PC-9 (cell line): ENCODE measurements around the gene LAGE3. TPM values are rescaled to one million over a fixed set of nuclear protein-coding genes. Genes with fewer than 3 reads are reported as not detected.
A peak's percentile ranks its signal among the peaks of the same experiment; 100 is the strongest.

Experiments
- BruUV-seq: library from RNA; stranded (reverse); fragments of 400-500 nt; replicated peaks from 2 replicates; lab custom pipeline; 2021; lab: Mats Ljungman, UMichigan
- CTCF ChIA-PET: fragments of 300-600 bp; sonication (Branson Sonifier 250); formaldehyde crosslinking; loops from one replicate; lab custom pipeline; 2022; ENCODE audit warnings: antibody characterized with exemption; lab: Charles Lee
- POLR2A ChIA-PET: fragments of 300-600 bp; sonication (Branson Sonifier 250); formaldehyde crosslinking; loops from one replicate; lab custom pipeline; 2022; ENCODE audit warnings: antibody characterized with exemption; ENCODE audit not compliant: unreplicated experiment; lab: Charles Lee
- DNase-seq, 2 experiments: peaks; one replicate each; pipeline versions ENCODE4 v3.0.0 to v3.0.0-alpha.2; 2015 to 2022; ENCODE audit warnings: mixed read lengths in 1 of 2
- H2AFZ ChIP-seq: fragments of 200-600 bp; sonication (generic); 2 replicates; pipeline ENCODE4 v1.8.1; 2017; ENCODE audit warnings: antibody characterized with exemption
- H3F3A ChIP-seq: fragments of 200-600 bp; sonication (generic); 2 replicates; pipeline ENCODE4 v1.8.1; 2017; ENCODE audit warnings: antibody characterized with exemption, mild to moderate bottlenecking, low read depth; ENCODE audit not compliant: insufficient read depth
- H3K27ac ChIP-seq: fragments of 200-600 bp; sonication (generic); 2 replicates; pipeline ENCODE4 v1.6.1; 2016; ENCODE audit warnings: mixed run types
- H3K27me3 ChIP-seq: fragments of 200-600 bp; sonication (generic); 2 replicates; pipeline ENCODE4 v1.6.1; 2016; ENCODE audit warnings: low read depth, mixed run types; ENCODE audit not compliant: insufficient read depth
- H3K36me3 ChIP-seq: fragments of 200-600 bp; sonication (generic); 2 replicates; pipeline ENCODE4 v1.6.1; 2016; ENCODE audit warnings: low read depth, mixed run types
- H3K4me1 ChIP-seq: fragments of 200-600 bp; sonication (generic); replicated peaks from 2 replicates; pipeline ENCODE4 v1.6.1; 2016; ENCODE audit warnings: mixed run types; ENCODE audit not compliant: insufficient read depth
- H3K4me2 ChIP-seq: fragments of 200-600 bp; sonication (generic); 2 replicates; pipeline ENCODE4 v1.6.1; 2017; ENCODE audit warnings: mixed run types
- H3K4me3 ChIP-seq: fragments of 200-600 bp; sonication (generic); 2 replicates; pipeline ENCODE4 v1.6.1; 2016; ENCODE audit warnings: mixed run types
- H3K79me2 ChIP-seq: fragments of 200-600 bp; sonication (generic); 2 replicates; pipeline ENCODE4 v1.6.1; 2017; ENCODE audit warnings: low read depth, mixed run types
- H3K9me2 ChIP-seq: fragments of 200-600 bp; sonication (generic); 2 replicates; pipeline ENCODE4 v1.8.1; 2017; ENCODE audit warnings: mild to moderate bottlenecking; ENCODE audit not compliant: insufficient read depth
- H3K9me3 ChIP-seq: fragments of 200-600 bp; sonication (generic); 2 replicates; pipeline ENCODE4 v1.8.1; 2016; ENCODE audit warnings: low read depth; ENCODE audit not compliant: insufficient read depth
- H4K20me1 ChIP-seq: fragments of 200-600 bp; sonication (generic); 2 replicates; pipeline ENCODE4 v1.8.1; 2017; ENCODE audit not compliant: insufficient read depth
- EZH2 ChIP-seq: fragments of 200-600 bp; sonication (generic); IDR thresholded peaks from 2 replicates; pipeline ENCODE4 v1.8.0; 2017; ENCODE audit warnings: antibody characterized with exemption, low read depth
- intact Hi-C: fragments of 100-400 bp; cut with micrococcal nuclease; formaldehyde crosslinking; loops from one replicate; pipeline ENCODE4 v1.10.0; 2022; ENCODE audit not compliant: unreplicated experiment
- total RNA-seq: library from RNA; stranded (reverse); gene quantifications from 2 replicates; pipeline ENCODE4 v1.2.3, GENCODE V29; 2021
- TF ChIP-seq, protein P1 (sequence below): fragments of 200-600 bp; sonication (generic); conservative IDR thresholded peaks from 2 replicates; pipeline ENCODE4 v1.6.1; 2017; ENCODE audit warnings: mixed run types, antibody characterized with exemption, mild to moderate bottlenecking, moderate library complexity

The LAGE3 gene
- total RNA-seq, 1 experiment from 2014 or later: 63.9 TPM

GRCh38 chrX:154486396-154487207 is 7.5 kb upstream of the LAGE3 start, which contains the start of gene UBL4A:
UBL4A (minus strand) TSS chrX:154486615; CDS start chrX:154486584, 31 bp downstream.
- intact Hi-C loops: loop anchor here (5.0 kb wide), 1 partner anchor 89 kb away; the partner anchor contains the start of gene RPL10
- POLR2A ChIA-PET: interaction anchor here (0.7 to 1.0 kb wide), 2 partner anchors 116 to 540 kb away, joined by 12 to 20 read pairs; no protein-coding TSS in a partner anchor
- peak within 1 kb of the TSS; percentile 9; the same call in 1 of the 2 replicates for H3K27ac ChIP-seq

DNA sequence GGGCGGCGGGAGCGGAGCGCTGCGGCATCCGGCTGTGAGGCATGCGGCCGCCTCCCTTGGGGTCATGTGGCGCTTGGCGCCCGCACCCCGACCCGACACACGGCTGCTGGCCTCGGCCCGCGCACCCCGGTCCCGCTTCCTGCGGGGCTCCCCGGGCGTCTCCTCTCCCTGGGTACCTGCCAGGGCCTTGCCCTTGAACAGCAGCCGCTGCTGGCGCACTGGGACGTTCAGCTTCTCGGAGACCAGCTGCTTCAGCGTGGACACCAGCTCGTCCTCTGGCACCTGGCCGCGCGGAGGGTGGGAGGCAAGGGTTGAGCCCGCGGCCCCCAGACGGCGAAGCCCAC is 6.9 kb upstream of the LAGE3 start:
- H4K20me1 ChIP-seq: no peaks in the 10 kb centered on the region
- peak overlapping the region; percentile 69 for H3K4me3 ChIP-seq
- no peaks in the 10 kb centered on the region for H3K27me3 ChIP-seq
- ChIA-PET CTCF (interaction anchor here (0.6 kb wide), 1 partner anchor 21 kb away, joined by 4 read pairs; no protein-coding TSS in a partner anchor), POLR2A (interaction anchor here (0.6 kb wide), 1 partner anchor 117 kb away, joined by 6 read pairs; no protein-coding TSS in a partner anchor)
- peak in 1 of 2 experiments; percentile 51 for DNase-seq
- no peaks in the 10 kb centered on the region for H3K36me3 ChIP-seq
- H3K27ac ChIP-seq: peak overlapping the region; percentile 9; the same call in 1 of the 2 replicates
- no peaks in the 10 kb centered on the region for H3K9me2 ChIP-seq
- no peaks in the 10 kb centered on the region for H3K9me3 ChIP-seq
- H3K4me1 ChIP-seq: peaks cover 26% of the 10 kb centered on the region
- TF ChIP-seq, protein P1, sequence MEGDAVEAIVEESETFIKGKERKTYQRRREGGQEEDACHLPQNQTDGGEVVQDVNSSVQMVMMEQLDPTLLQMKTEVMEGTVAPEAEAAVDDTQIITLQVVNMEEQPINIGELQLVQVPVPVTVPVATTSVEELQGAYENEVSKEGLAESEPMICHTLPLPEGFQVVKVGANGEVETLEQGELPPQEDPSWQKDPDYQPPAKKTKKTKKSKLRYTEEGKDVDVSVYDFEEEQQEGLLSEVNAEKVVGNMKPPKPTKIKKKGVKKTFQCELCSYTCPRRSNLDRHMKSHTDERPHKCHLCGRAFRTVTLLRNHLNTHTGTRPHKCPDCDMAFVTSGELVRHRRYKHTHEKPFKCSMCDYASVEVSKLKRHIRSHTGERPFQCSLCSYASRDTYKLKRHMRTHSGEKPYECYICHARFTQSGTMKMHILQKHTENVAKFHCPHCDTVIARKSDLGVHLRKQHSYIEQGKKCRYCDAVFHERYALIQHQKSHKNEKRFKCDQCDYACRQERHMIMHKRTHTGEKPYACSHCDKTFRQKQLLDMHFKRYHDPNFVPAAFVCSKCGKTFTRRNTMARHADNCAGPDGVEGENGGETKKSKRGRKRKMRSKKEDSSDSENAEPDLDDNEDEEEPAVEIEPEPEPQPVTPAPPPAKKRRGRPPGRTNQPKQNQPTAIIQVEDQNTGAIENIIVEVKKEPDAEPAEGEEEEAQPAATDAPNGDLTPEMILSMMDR: no peak
- no peak for TF ChIP-seq EZH2
- peak overlapping the region; percentile 88 for H3K4me2 ChIP-seq
- intact Hi-C loops: loop anchor here (5.0 kb wide), 1 partner anchor 89 kb away; the partner anchor contains the start of gene RPL10
- H3F3A ChIP-seq: peaks cover 9% of the 10 kb centered on the region; the same call in 1 of the 2 replicates
- H3K79me2 ChIP-seq: peaks cover 14% of the 10 kb centered on the region
- no TSS peak for BruUV-seq
- peak overlapping the region; percentile 69; the same call in 1 of the 2 replicates for H2AFZ ChIP-seq

More at GRCh38 chrX:154486396-154487207, 7.5 kb upstream of the LAGE3 start, which contains the start of gene UBL4A:
- Histone ChIP-seq H3K36me3 (no peaks in the 10 kb centered on the region), H3F3A (peaks cover 9% of the 10 kb centered on the region; the same call in 1 of the 2 replicates), H3K4me3 (peak within 1 kb of the TSS; percentile 69), H3K4me2 (peak within 1 kb of the TSS; percentile 88), H3K9me3 (no peaks in the 10 kb centered on the region), H3K79me2 (peaks cover 14% of the 10 kb centered on the region), H3K27me3 (no peaks in the 10 kb centered on the region), H3K4me1 (peaks cover 30% of the 10 kb centered on the region), H2AFZ (peak within 1 kb of the TSS; percentile 69; the same call in 1 of the 2 replicates), H4K20me1 (no peaks in the 10 kb centered on the region), H3K9me2 (no peaks in the 10 kb centered on the region)
- peak; percentile 50 to 93 for DNase-seq
- CTCF ChIA-PET: interaction anchor here (0.6 kb wide), 1 partner anchor 21 kb away, joined by 4 read pairs; no protein-coding TSS in a partner anchor
- no TSS peak for BruUV-seq
- TF ChIP-seq, protein P1: no peak
- TF ChIP-seq EZH2: no peak
